H9 (cell line): ENCODE measurements around the gene NEDD4L. TPM values are rescaled to one million over a fixed set of nuclear protein-coding genes. Genes with fewer than 3 reads are reported as not detected.

Experiments
- DNase-seq: peaks from one replicate; pipeline ENCODE4 v3.0.0-alpha.2; 2017
- H2AFZ ChIP-seq: one replicate; pipeline ENCODE4 v1.6.1; 2013; ENCODE audit warnings: mild to moderate bottlenecking, low read length, control low read depth, moderate library complexity
- H2AK5ac ChIP-seq: 2 replicates; pipeline ENCODE4 v1.6.1; 2013; ENCODE audit warnings: low read length, control low read depth, mixed read lengths; ENCODE audit not compliant: insufficient read length
- H2BK120ac ChIP-seq: one replicate; pipeline ENCODE4 v1.6.1; 2013; ENCODE audit warnings: low read depth, mild to moderate bottlenecking, low read length, control low read depth, inconsistent platforms; ENCODE audit not compliant: poor library complexity, severe bottlenecking
- H2BK12ac ChIP-seq: 2 replicates; pipeline ENCODE4 v1.6.1; 2013; ENCODE audit warnings: low read length, control low read depth, mixed read lengths, low read depth; ENCODE audit not compliant: insufficient read length
- H2BK15ac ChIP-seq: 2 replicates; pipeline ENCODE4 v1.6.1; 2013; ENCODE audit warnings: low read depth, low read length, control low read depth
- H2BK20ac ChIP-seq: one replicate; pipeline ENCODE4 v1.6.1; 2013; ENCODE audit warnings: low read depth, mild to moderate bottlenecking, low read length, control low read depth, inconsistent platforms; ENCODE audit not compliant: poor library complexity, severe bottlenecking
- H2BK5ac ChIP-seq: 2 replicates; pipeline ENCODE4 v1.6.1; 2013; ENCODE audit warnings: low read length, control low read depth, mixed read lengths; ENCODE audit not compliant: insufficient read length
- H3K14ac ChIP-seq: 2 replicates; pipeline ENCODE4 v1.6.1; 2013; ENCODE audit warnings: low read length, control low read depth; ENCODE audit not compliant: insufficient read depth
- H3K18ac ChIP-seq: 2 replicates; pipeline ENCODE4 v1.6.1; 2013; ENCODE audit warnings: low read depth, mild to moderate bottlenecking, mixed read lengths, low read length, control low read depth; ENCODE audit not compliant: insufficient read length
- H3K23ac ChIP-seq: 2 replicates; pipeline ENCODE4 v1.6.1; 2013; ENCODE audit warnings: low read length, control low read depth, mixed read lengths, low read depth; ENCODE audit not compliant: insufficient read length
- H3K23me2 ChIP-seq: 2 replicates; pipeline ENCODE4 v1.6.1; 2013; ENCODE audit warnings: low read depth, mild to moderate bottlenecking, mixed read lengths, low read length, control low read depth; ENCODE audit not compliant: insufficient read length, poor library complexity, severe bottlenecking
- H3K27ac ChIP-seq: 2 replicates; pipeline ENCODE4 v1.5.1; 2013; ENCODE audit warnings: low read length, control low read depth, mixed read lengths, low read depth; ENCODE audit not compliant: insufficient read length
- H3K27me3 ChIP-seq: 2 replicates; pipeline ENCODE4 v1.6.1; 2013; ENCODE audit warnings: low read length, control low read depth, inconsistent platforms; ENCODE audit not compliant: insufficient read depth
- H3K4ac ChIP-seq: 2 replicates; pipeline ENCODE4 v1.6.1; 2013; ENCODE audit warnings: low read depth, mild to moderate bottlenecking, control low read depth, inconsistent platforms, low read length, moderate library complexity
- H3K4me1 ChIP-seq: 2 replicates; pipeline ENCODE4 v1.6.1; 2013; ENCODE audit warnings: low read length, control low read depth, inconsistent platforms; ENCODE audit not compliant: insufficient read depth
- H3K4me2 ChIP-seq: 2 replicates; pipeline ENCODE4 v1.6.1; 2013; ENCODE audit warnings: low read length, control low read depth, mixed read lengths; ENCODE audit not compliant: insufficient read length, insufficient read depth
- H3K56ac ChIP-seq: 2 replicates; pipeline ENCODE4 v1.6.1; 2013; ENCODE audit warnings: low read depth, mild to moderate bottlenecking, mixed read lengths, low read length, control low read depth; ENCODE audit not compliant: insufficient read length
- H3K79me1 ChIP-seq: 2 replicates; pipeline ENCODE4 v1.6.1; 2013; ENCODE audit warnings: low read depth, mild to moderate bottlenecking, moderate library complexity, low read length, control low read depth, inconsistent platforms; ENCODE audit not compliant: insufficient read depth, poor library complexity, severe bottlenecking
- H3K79me2 ChIP-seq: 2 replicates; pipeline ENCODE4 v1.6.1; 2013; ENCODE audit warnings: low read length, control low read depth, inconsistent platforms; ENCODE audit not compliant: insufficient read depth
- H3K9ac ChIP-seq: 2 replicates; pipeline ENCODE4 v1.6.1; 2013; ENCODE audit warnings: low read length, control low read depth, mixed read lengths; ENCODE audit not compliant: insufficient read length; ENCODE audit errors: extremely low read depth
- H3K9me3 ChIP-seq: one replicate; pipeline ENCODE4 v1.6.1; 2013; ENCODE audit warnings: low read depth, low read length, inconsistent platforms; ENCODE audit not compliant: control insufficient read depth
- H3T11ph ChIP-seq: one replicate; pipeline ENCODE4 v1.6.1; 2013; ENCODE audit warnings: mild to moderate bottlenecking, low read length, control low read depth, inconsistent platforms
- H4K20me1 ChIP-seq: one replicate; pipeline ENCODE4 v1.6.1; 2013; ENCODE audit not compliant: control insufficient read depth, insufficient read length, insufficient read depth
- H4K5ac ChIP-seq: 2 replicates; pipeline ENCODE4 v1.6.1; 2013; ENCODE audit warnings: low read depth, mild to moderate bottlenecking, mixed read lengths, low read length, control low read depth; ENCODE audit not compliant: insufficient read length
- H4K8ac ChIP-seq: replicated peaks from 2 replicates; pipeline ENCODE4 v1.6.1; 2013; ENCODE audit warnings: low read length, control low read depth, mixed read lengths, low read depth; ENCODE audit not compliant: insufficient read length
- H4K91ac ChIP-seq: 2 replicates; pipeline ENCODE4 v1.6.1; 2013; ENCODE audit warnings: low read depth, mild to moderate bottlenecking, moderate library complexity, mixed read lengths, low read length, control low read depth; ENCODE audit not compliant: insufficient read length
- H3K27ac Mint-ChIP-seq, 3 experiments: 2 replicates in 2 of 3; 3 replicates in 1 of 3; pipeline ENCODE4 v1.8.0; 2020 to 2021; ENCODE audit warnings: mixed read lengths in 3 of 3, mild to moderate bottlenecking in 1 of 3, moderate library complexity in 1 of 3
- H3K27me3 Mint-ChIP-seq: 2 replicates; pipeline ENCODE4 v1.8.0; 2021; ENCODE audit warnings: low read depth, mild to moderate bottlenecking, moderate library complexity, mixed read lengths
- H3K36me3 Mint-ChIP-seq, 3 experiments: 2 replicates in 2 of 3; 3 replicates in 1 of 3; pipeline ENCODE4 v1.8.0; 2020 to 2021; ENCODE audit warnings: low read depth in 3 of 3, mixed read lengths in 3 of 3; ENCODE audit not compliant: insufficient read depth in 1 of 3
- H3K4me1 Mint-ChIP-seq, 2 experiments: 2 replicates each; pipeline ENCODE4 v1.8.0; 2020; ENCODE audit warnings: mixed read lengths in 2 of 2
- H3K4me3 Mint-ChIP-seq, 2 experiments: 2 replicates in 1 of 2; 3 replicates in 1 of 2; pipeline ENCODE4 v1.8.0; 2020 to 2021; ENCODE audit warnings: mild to moderate bottlenecking in 2 of 2, mixed read lengths in 2 of 2, moderate library complexity in 1 of 2
- H3K9me3 Mint-ChIP-seq, 2 experiments: 2 replicates in 1 of 2; 3 replicates in 1 of 2; pipeline ENCODE4 v1.8.0; 2020; ENCODE audit warnings: mild to moderate bottlenecking in 2 of 2, mixed read lengths in 2 of 2, moderate library complexity in 1 of 2
- WGBS: extraction: QIAGEN DNeasy Blood & Tissue Kit; methylation state at CpG from one replicate; pipeline ENCODE4 v1.1.7; 2013; ENCODE audit warnings: missing lambda C conversion rate, low lambda C conversion rate, mixed read lengths; ENCODE audit not compliant: insufficient read length; ENCODE audit errors: extremely low coverage; 5-methylcytosine and 5-hydroxymethylcytosine counted together
- total RNA-seq: library from RNA; stranded (reverse); gene quantifications from 2 replicates; pipeline ENCODE4 v1.2.1, GENCODE V29; 2021
- TF ChIP-seq, protein P1 (sequence below): fragments of 200-600 bp; sonication (generic); conservative IDR thresholded peaks from 3 replicates; pipeline ENCODE4 v1.8.0; 2021; ENCODE audit warnings: antibody characterized with exemption, mild to moderate bottlenecking

Gene NEDD4L
- total RNA-seq, 1 experiment from 2014 or later = 76.3 TPM

DNA sequence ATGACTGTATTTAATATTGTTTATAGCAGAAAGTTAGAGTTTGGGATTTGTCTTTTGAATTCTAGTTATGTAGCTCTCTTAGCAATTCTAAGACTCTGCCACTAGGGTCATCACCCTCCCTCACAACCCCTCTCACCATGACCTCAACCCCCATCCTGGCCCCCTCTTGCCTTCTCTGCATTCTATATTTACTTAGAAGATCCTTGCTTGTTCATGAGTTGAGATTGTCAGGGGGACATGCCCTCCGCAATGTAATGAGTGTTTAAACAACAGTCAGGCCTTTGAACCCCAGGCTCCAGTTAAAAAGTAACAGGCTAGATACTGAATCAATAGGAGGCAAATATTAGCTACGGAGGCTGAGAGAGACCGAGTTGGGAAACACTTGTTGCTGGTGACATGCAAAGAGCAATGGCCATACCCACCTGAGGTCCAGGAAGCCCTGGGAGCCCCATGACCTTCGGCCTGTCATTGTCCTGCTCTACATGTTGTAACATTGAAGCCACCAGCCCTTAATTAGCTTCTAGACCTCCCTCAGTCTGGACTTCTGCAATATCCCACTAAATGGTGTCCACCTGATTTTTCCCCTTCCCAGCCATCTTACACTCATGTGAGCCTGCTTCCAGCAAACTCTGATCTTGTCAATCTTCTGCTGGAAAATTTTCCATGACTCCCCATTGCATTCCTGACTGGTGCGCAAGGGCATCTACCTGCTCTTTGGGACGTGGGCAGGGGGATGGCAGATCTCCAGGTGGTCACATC, 363.8 kb downstream of the NEDD4L start:
- peak overlapping the region in 1 of 3 experiments; percentile 59; a peak in 1 of 7 replicates for H3K27ac Mint-ChIP-seq
- Histone ChIP-seq H2AK5ac (no peak overlapping the region), H2BK120ac (no peak overlapping the region), H4K8ac (no peak overlapping the region), H2AFZ (no peak overlapping the region), H3K4ac (no peak overlapping the region), H2BK15ac (no peak overlapping the region), H3K23me2 (no peaks in the 10 kb centered on the region), H4K5ac (no peak overlapping the region), H3K79me2 (no peaks in the 10 kb centered on the region), H2BK20ac (no peak overlapping the region), H4K91ac (no peak overlapping the region), H3K79me1 (no peaks in the 10 kb centered on the region), H3K27ac (no peak overlapping the region), H3K14ac (no peak overlapping the region), H2BK5ac (no peak overlapping the region), H3K4me1 (no peaks in the 10 kb centered on the region), H3K18ac (no peak overlapping the region), H4K20me1 (no peaks in the 10 kb centered on the region), H3K9ac (no peak overlapping the region), H2BK12ac (no peak overlapping the region), H3T11ph (no peak overlapping the region), H3K23ac (no peak overlapping the region), H3K4me2 (no peak overlapping the region), H3K27me3 (no peaks in the 10 kb centered on the region), H3K56ac (no peak overlapping the region), H3K9me3 (no peaks in the 10 kb centered on the region)
- H3K4me1 Mint-ChIP-seq = peaks cover 8 to 12% of the 10 kb centered on the region in 2 experiments; a peak in 3 of 4 replicates
- no peaks in the 10 kb centered on the region for H3K36me3 Mint-ChIP-seq
- no peak overlapping the region for H3K4me3 Mint-ChIP-seq
- H3K27me3 Mint-ChIP-seq = no peaks in the 10 kb centered on the region
- WGBS = no CpG with 5 or more reads among the region's 6 CpGs
- DNase-seq = no peak
- H3K9me3 Mint-ChIP-seq = no peaks in the 10 kb centered on the region
- TF ChIP-seq, protein P1, sequence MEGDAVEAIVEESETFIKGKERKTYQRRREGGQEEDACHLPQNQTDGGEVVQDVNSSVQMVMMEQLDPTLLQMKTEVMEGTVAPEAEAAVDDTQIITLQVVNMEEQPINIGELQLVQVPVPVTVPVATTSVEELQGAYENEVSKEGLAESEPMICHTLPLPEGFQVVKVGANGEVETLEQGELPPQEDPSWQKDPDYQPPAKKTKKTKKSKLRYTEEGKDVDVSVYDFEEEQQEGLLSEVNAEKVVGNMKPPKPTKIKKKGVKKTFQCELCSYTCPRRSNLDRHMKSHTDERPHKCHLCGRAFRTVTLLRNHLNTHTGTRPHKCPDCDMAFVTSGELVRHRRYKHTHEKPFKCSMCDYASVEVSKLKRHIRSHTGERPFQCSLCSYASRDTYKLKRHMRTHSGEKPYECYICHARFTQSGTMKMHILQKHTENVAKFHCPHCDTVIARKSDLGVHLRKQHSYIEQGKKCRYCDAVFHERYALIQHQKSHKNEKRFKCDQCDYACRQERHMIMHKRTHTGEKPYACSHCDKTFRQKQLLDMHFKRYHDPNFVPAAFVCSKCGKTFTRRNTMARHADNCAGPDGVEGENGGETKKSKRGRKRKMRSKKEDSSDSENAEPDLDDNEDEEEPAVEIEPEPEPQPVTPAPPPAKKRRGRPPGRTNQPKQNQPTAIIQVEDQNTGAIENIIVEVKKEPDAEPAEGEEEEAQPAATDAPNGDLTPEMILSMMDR = peak; percentile 49
